Natural killer cell (primary cell): Measurements from ENCODE around the gene FLYWCH1. TPM values are rescaled to one million over a fixed set of nuclear protein-coding genes. Genes with fewer than 3 reads are reported as not detected.
"Not testable (repeated sequence)": the region's sequence is repeated elsewhere in the genome, so short reads cannot be mapped to it uniquely, and the experiment has no call there.

ENCODE experiments used
- ATAC-seq, 3 donors: fragments of 150-1000 bp in 2 of 3; fragments of 200-7000 bp in 1 of 3; cut with Tn5 transposase; 1 replicate in 1 of 3; 2 replicates in 2 of 3; pipeline ENCODE4 v1.10.0; 2021; ENCODE audit warnings: mild to moderate bottlenecking in 2 of 3, moderate library complexity in 2 of 3
- DNase-seq, 2 donors: peaks; one replicate each; pipeline versions ENCODE4 v3.0.0 to v3.0.0-alpha.2; 2013 to 2021; ENCODE audit warnings: mixed read lengths in 1 of 2
- H3K27ac ChIP-seq: one replicate; pipeline ENCODE4 v1.5.1; 2013; ENCODE audit warnings: mild to moderate bottlenecking, low read length
- H3K27me3 ChIP-seq: one replicate; pipeline ENCODE4 v1.6.1; 2013; ENCODE audit warnings: low read length; ENCODE audit not compliant: control insufficient read depth, insufficient read depth
- H3K36me3 ChIP-seq: one replicate; pipeline ENCODE4 v1.6.1; 2013; ENCODE audit warnings: low read length; ENCODE audit not compliant: control insufficient read depth, insufficient read depth
- H3K4me1 ChIP-seq: one replicate; pipeline ENCODE4 v1.6.1; 2013; ENCODE audit warnings: low read length; ENCODE audit not compliant: control insufficient read depth, insufficient read depth
- H3K4me3 ChIP-seq: one replicate; pipeline ENCODE4 v1.5.1; 2013; ENCODE audit warnings: low read length
- H3K9me3 ChIP-seq: one replicate; pipeline ENCODE4 v1.6.1; 2013; ENCODE audit warnings: low read length; ENCODE audit not compliant: control insufficient read depth, insufficient read depth
- H3K27ac Mint-ChIP-seq, 2 donors: one replicate each; pipeline ENCODE4 v1.8.0; 2022; ENCODE audit warnings: mild to moderate bottlenecking in 2 of 2, mixed read lengths in 2 of 2, moderate library complexity in 1 of 2
- H3K27me3 Mint-ChIP-seq, 2 donors: one replicate each; pipeline ENCODE4 v1.8.0; 2022; ENCODE audit warnings: low read depth in 2 of 2, mixed read lengths in 2 of 2
- H3K36me3 Mint-ChIP-seq: one replicate; pipeline ENCODE4 v1.8.0; 2022; ENCODE audit warnings: mixed read lengths
- H3K4me1 Mint-ChIP-seq, 2 donors: one replicate each; pipeline ENCODE4 v1.8.0; 2022; ENCODE audit warnings: mixed read lengths in 2 of 2
- H3K4me3 Mint-ChIP-seq: one replicate; pipeline ENCODE4 v1.8.0; 2022; ENCODE audit warnings: mild to moderate bottlenecking, moderate library complexity, mixed read lengths
- H3K9me3 Mint-ChIP-seq, 2 donors: one replicate each; pipeline ENCODE4 v1.8.0; 2022; ENCODE audit warnings: mixed read lengths in 2 of 2
- WGBS: methylation state at CpG from one replicate; pipeline ENCODE4 v1.1.7; 2013; ENCODE audit warnings: missing lambda C conversion rate; ENCODE audit not compliant: insufficient coverage; 5-methylcytosine and 5-hydroxymethylcytosine counted together
- intact Hi-C: fragments of 100-400 bp; cut with micrococcal nuclease; formaldehyde crosslinking; loops from one replicate; pipeline ENCODE4 v1.14.2; 2022
- total RNA-seq, 4 donors: library from RNA; stranded (reverse); fragments of 120-200 nt in 1 of 4; gene quantifications; one replicate each; pipeline versions ENCODE4 v1.2.3 to v1.2.4, GENCODE V29; 2013 to 2022
- TF ChIP-seq, protein P1 (sequence below): fragments of 200-600 bp; IDR thresholded peaks from one replicate; pipeline ENCODE4 v1.8.0; 2022; ENCODE audit warnings: antibody characterized with exemption

Gene FLYWCH1
- total RNA-seq, 3 donors from 2014 or later (not counting 1 experiment from before 2014, with no cell fraction given) = 85.1 to 148 (median 130) TPM

DNA sequence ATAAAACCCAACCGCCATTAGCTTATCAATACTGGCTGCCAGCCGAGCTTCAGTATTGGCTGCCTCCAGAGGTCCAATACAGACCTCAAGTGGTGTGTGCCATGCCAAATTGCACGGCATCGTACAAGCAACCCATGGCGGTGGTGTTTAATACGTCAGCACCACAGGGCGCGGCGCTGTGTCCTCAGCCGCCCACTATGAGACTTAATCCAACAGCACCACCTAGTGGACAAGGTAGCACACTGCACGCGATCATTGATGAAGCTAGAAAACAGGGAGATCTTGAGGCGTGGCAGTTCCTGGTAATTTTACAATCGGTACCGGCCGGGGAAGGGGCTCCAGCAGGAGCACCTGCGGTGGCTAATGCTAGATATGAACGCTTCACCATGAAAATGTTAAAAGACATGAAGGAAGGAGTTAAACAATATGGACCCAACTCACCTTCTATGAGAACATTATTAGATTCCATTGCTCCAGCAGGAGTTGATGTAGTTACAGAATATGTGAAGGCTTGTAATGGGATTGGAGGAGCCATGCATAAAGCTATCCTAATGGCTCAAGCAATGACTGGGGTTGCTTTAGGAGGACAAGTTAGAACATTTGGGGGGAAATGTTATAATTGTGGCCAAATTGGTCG is 15.4 kb downstream of the FLYWCH1 start:
- ATAC-seq = peak; percentile 100
- peaks cover 9 to 16% of the 10 kb centered on the region in 2 donors for H3K4me1 Mint-ChIP-seq
- H3K36me3 Mint-ChIP-seq = no peaks in the 10 kb centered on the region
- TF ChIP-seq, protein P1, sequence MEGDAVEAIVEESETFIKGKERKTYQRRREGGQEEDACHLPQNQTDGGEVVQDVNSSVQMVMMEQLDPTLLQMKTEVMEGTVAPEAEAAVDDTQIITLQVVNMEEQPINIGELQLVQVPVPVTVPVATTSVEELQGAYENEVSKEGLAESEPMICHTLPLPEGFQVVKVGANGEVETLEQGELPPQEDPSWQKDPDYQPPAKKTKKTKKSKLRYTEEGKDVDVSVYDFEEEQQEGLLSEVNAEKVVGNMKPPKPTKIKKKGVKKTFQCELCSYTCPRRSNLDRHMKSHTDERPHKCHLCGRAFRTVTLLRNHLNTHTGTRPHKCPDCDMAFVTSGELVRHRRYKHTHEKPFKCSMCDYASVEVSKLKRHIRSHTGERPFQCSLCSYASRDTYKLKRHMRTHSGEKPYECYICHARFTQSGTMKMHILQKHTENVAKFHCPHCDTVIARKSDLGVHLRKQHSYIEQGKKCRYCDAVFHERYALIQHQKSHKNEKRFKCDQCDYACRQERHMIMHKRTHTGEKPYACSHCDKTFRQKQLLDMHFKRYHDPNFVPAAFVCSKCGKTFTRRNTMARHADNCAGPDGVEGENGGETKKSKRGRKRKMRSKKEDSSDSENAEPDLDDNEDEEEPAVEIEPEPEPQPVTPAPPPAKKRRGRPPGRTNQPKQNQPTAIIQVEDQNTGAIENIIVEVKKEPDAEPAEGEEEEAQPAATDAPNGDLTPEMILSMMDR = peak; percentile 97
- Histone ChIP-seq H3K4me1 (peaks cover 7% of the 10 kb centered on the region), H3K9me3 (no peaks in the 10 kb centered on the region), H3K27me3 (no peaks in the 10 kb centered on the region), H3K36me3 (peaks cover 16% of the 10 kb centered on the region), H3K27ac (no peak overlapping the region), H3K4me3 (no peak overlapping the region)
- H3K9me3 Mint-ChIP-seq = no peaks in the 10 kb centered on the region
- DNase-seq = peak; percentile 81 to 95
- no peak overlapping the region for H3K4me3 Mint-ChIP-seq
- H3K27ac Mint-ChIP-seq = peak overlapping the region in 1 of 2 donors; percentile 46
- intact Hi-C loops = loop anchor here (2.0 kb wide), 3 partner anchors 22 to 58 kb away; partner anchors contain the start of gene FLYWCH2
- WGBS = 10% methylated on average over 18 of the region's 19 CpGs
- H3K27me3 Mint-ChIP-seq = no peaks in the 10 kb centered on the region

DNA sequence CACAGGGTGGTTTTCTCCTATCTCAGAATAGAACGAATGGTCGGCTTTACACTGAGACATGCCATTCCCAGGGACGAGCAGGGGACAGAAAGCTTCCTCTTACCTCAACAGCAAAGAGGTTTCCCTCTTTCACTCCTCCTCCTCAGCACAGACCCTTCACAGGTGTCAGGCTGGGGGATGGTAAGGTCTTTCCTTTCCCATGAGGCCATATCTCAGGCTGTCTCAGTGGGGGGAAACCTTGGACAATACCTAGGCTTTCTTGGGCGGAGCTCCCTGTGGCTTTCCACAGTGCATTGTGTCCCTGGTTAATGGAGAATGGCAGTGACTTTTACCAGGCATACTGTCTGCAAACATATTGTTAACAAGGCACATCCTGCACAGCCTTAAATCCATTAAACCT is 16.4 kb downstream of the FLYWCH1 start:
- H3K27me3 Mint-ChIP-seq, H3K27me3 ChIP-seq, intact Hi-C loops, H3K9me3 Mint-ChIP-seq, H3K4me3 ChIP-seq, H3K9me3 ChIP-seq, H3K4me3 Mint-ChIP-seq, H3K4me1 ChIP-seq, ATAC-seq, H3K27ac ChIP-seq, DNase-seq, H3K36me3 Mint-ChIP-seq: not testable (repeated sequence)
- Mint-ChIP-seq H3K4me1 (peaks cover 9 to 16% of the 10 kb centered on the region in 2 donors), H3K27ac (peak overlapping the region in 1 of 2 donors; percentile 46)
- WGBS = 84% methylated on average over 4 of the region's 4 CpGs
- H3K36me3 ChIP-seq = peaks cover 10% of the 10 kb centered on the region

GRCh38 chr16:2928796-2929195 is 17.1 kb downstream of the FLYWCH1 start:
- 91% methylated on average over 11 of the region's 11 CpGs for WGBS
- intact Hi-C loops = no loop called here
- TF ChIP-seq, protein P1 = no peak
- no peak overlapping the region for H3K4me3 ChIP-seq
- no peak overlapping the region for H3K4me3 Mint-ChIP-seq
- no peaks in the 10 kb centered on the region for H3K27me3 ChIP-seq
- H3K36me3 ChIP-seq = peaks cover 14% of the 10 kb centered on the region
- H3K9me3 Mint-ChIP-seq = no peaks in the 10 kb centered on the region
- DNase-seq = no peak
- peaks cover 9 to 16% of the 10 kb centered on the region in 2 donors for H3K4me1 Mint-ChIP-seq
- H3K27ac ChIP-seq = no peak overlapping the region
- no peak overlapping the region for H3K27ac Mint-ChIP-seq
- H3K36me3 Mint-ChIP-seq = no peaks in the 10 kb centered on the region
- H3K9me3 ChIP-seq = no peaks in the 10 kb centered on the region
- H3K27me3 Mint-ChIP-seq = no peaks in the 10 kb centered on the region
- ATAC-seq = no peak
- peaks cover 7% of the 10 kb centered on the region for H3K4me1 ChIP-seq

- peaks cover 14 to 16% of the 10 kb centered on the region in 2 donors for H3K4me1 Mint-ChIP-seq
- no peaks in the 10 kb centered on the region for H3K9me3 ChIP-seq
- intact Hi-C loops = no loop called here
- peaks cover 4% of the 10 kb centered on the region for H3K36me3 Mint-ChIP-seq
- H3K27me3 Mint-ChIP-seq = no peaks in the 10 kb centered on the region
- no peak overlapping the region for H3K4me3 Mint-ChIP-seq
- H3K27me3 ChIP-seq = no peaks in the 10 kb centered on the region
- no peak for DNase-seq
- no peak overlapping the region for H3K4me3 ChIP-seq
- TF ChIP-seq, protein P1 = no peak
- H3K4me1 ChIP-seq = peaks cover 7% of the 10 kb centered on the region
- no peak overlapping the region for H3K27ac ChIP-seq
- no peaks in the 10 kb centered on the region for H3K9me3 Mint-ChIP-seq
- no peak for ATAC-seq
- no peak overlapping the region for H3K27ac Mint-ChIP-seq
- peaks cover 19% of the 10 kb centered on the region for H3K36me3 ChIP-seq
- 96% methylated on average over 14 of the region's 14 CpGs for whole genome bisulfite sequencing
Measured at GRCh38 chr16:2929693-2930092, 18.0 kb downstream of the FLYWCH1 start.
